IPS-15b (cell line): Measurements from ENCODE around the gene RPL10.

ENCODE experiments used
- H3K27me3 ChIP-seq: one replicate; pipeline ENCODE4 v1.6.1; 2013; ENCODE audit warnings: low read length; ENCODE audit not compliant: control insufficient read depth, insufficient read depth
- H3K36me3 ChIP-seq: one replicate; pipeline ENCODE4 v1.6.1; 2013; ENCODE audit warnings: low read length; ENCODE audit not compliant: control insufficient read depth, insufficient read depth
- H3K4me1 ChIP-seq: one replicate; pipeline ENCODE4 v1.6.1; 2013; ENCODE audit warnings: mild to moderate bottlenecking, low read length; ENCODE audit not compliant: control insufficient read depth, insufficient read depth
- H3K4me3 ChIP-seq: one replicate; pipeline ENCODE4 v1.5.1; 2013; ENCODE audit warnings: low read depth, low read length
- H3K9ac ChIP-seq: one replicate; pipeline ENCODE4 v1.6.1; 2013; ENCODE audit warnings: low read depth, mild to moderate bottlenecking, low read length
- H3K9me3 ChIP-seq: one replicate; pipeline ENCODE4 v1.6.1; 2013; ENCODE audit warnings: mild to moderate bottlenecking, low read length; ENCODE audit not compliant: control insufficient read depth, insufficient read depth

Gene RPL10

GRCh38 chrX:154430916-154431315 lies 32.7 kb downstream of the RPL10 start:
- Histone ChIP-seq H3K27me3 (no peaks in the 10 kb centered on the region), H3K9ac (no peak overlapping the region), H3K36me3 (peaks cover 16% of the 10 kb centered on the region), H3K4me1 (no peaks in the 10 kb centered on the region), H3K9me3 (no peaks in the 10 kb centered on the region), H3K4me3 (no peak overlapping the region)

GRCh38 chrX:154431341-154431740 lies 33.2 kb downstream of the RPL10 start:
- no peak overlapping the region for H3K9ac ChIP-seq
- H3K27me3 ChIP-seq, result no peaks in the 10 kb centered on the region
- no peaks in the 10 kb centered on the region for H3K4me1 ChIP-seq
- H3K9me3 ChIP-seq, result no peaks in the 10 kb centered on the region
- H3K36me3 ChIP-seq, result peaks cover 16% of the 10 kb centered on the region
- no peak overlapping the region for H3K4me3 ChIP-seq

GRCh38 chrX:154432210-154432609 lies 34.0 kb downstream of the RPL10 start:
- Histone ChIP-seq H3K4me3 (no peak overlapping the region), H3K36me3 (peaks cover 16% of the 10 kb centered on the region), H3K4me1 (no peaks in the 10 kb centered on the region), H3K9ac (no peak overlapping the region), H3K27me3 (no peaks in the 10 kb centered on the region), H3K9me3 (no peaks in the 10 kb centered on the region)

- Histone ChIP-seq H3K9me3 (no peaks in the 10 kb centered on the region), H3K4me1 (no peaks in the 10 kb centered on the region), H3K4me3 (no peak overlapping the region), H3K9ac (no peak overlapping the region), H3K36me3 (peaks cover 16% of the 10 kb centered on the region), H3K27me3 (no peaks in the 10 kb centered on the region)
Measured at GRCh38 chrX:154433605-154434004, 35.4 kb downstream of the RPL10 start.

GRCh38 chrX:154434394-154435168 lies 36.4 kb downstream of the RPL10 start:
- Histone ChIP-seq H3K4me1 (no peaks in the 10 kb centered on the region), H3K9ac (no peak overlapping the region), H3K9me3 (no peaks in the 10 kb centered on the region), H3K27me3 (no peaks in the 10 kb centered on the region), H3K36me3 (peaks cover 23% of the 10 kb centered on the region), H3K4me3 (no peak overlapping the region)

- Histone ChIP-seq H3K4me1 (no peaks in the 10 kb centered on the region), H3K36me3 (peaks cover 28% of the 10 kb centered on the region), H3K9ac (no peak overlapping the region), H3K9me3 (no peaks in the 10 kb centered on the region), H3K4me3 (no peak overlapping the region), H3K27me3 (no peaks in the 10 kb centered on the region)
Measured at GRCh38 chrX:154435171-154435733, 37.1 kb downstream of the RPL10 start.

GRCh38 chrX:154436374-154436982 lies 38.3 kb downstream of the RPL10 start:
- peak overlapping the region; percentile 59 for H3K4me3 ChIP-seq
- H3K9ac ChIP-seq, result peak overlapping the region; percentile 37
- peaks cover 32% of the 10 kb centered on the region for H3K36me3 ChIP-seq
- H3K27me3 ChIP-seq, result no peaks in the 10 kb centered on the region
- no peaks in the 10 kb centered on the region for H3K9me3 ChIP-seq
- H3K4me1 ChIP-seq, result no peaks in the 10 kb centered on the region

- H3K4me3 ChIP-seq, result peak within 1 kb of the TSS; percentile 59
- peaks cover 36% of the 10 kb centered on the region for H3K36me3 ChIP-seq
- H3K9ac ChIP-seq, result peak within 1 kb of the TSS; percentile 37
- no peaks in the 10 kb centered on the region for H3K9me3 ChIP-seq
- no peaks in the 10 kb centered on the region for H3K4me1 ChIP-seq
- H3K27me3 ChIP-seq, result no peaks in the 10 kb centered on the region
Measured at GRCh38 chrX:154436983-154437752, 39.0 kb downstream of the RPL10 start, which contains the start of gene GDI1. Gene GDI1, plus strand, starts transcription at chrX:154437154. Its CDS starts 101 bp downstream, at chrX:154437255.

GRCh38 chrX:154437971-154438893 lies 40.1 kb downstream of the RPL10 start:
- H3K4me3 ChIP-seq, result peak overlapping the region; percentile 59
- H3K9ac ChIP-seq, result no peak overlapping the region
- no peaks in the 10 kb centered on the region for H3K4me1 ChIP-seq
- H3K36me3 ChIP-seq, result peaks cover 36% of the 10 kb centered on the region
- H3K27me3 ChIP-seq, result no peaks in the 10 kb centered on the region
- no peaks in the 10 kb centered on the region for H3K9me3 ChIP-seq

- no peak overlapping the region for H3K9ac ChIP-seq
- no peaks in the 10 kb centered on the region for H3K4me1 ChIP-seq
- peaks cover 36% of the 10 kb centered on the region for H3K36me3 ChIP-seq
- H3K27me3 ChIP-seq, result no peaks in the 10 kb centered on the region
- no peak overlapping the region for H3K4me3 ChIP-seq
- H3K9me3 ChIP-seq, result no peaks in the 10 kb centered on the region
Measured at GRCh38 chrX:154439841-154440240, 41.7 kb downstream of the RPL10 start.
